Activated CD8-positive, alpha-beta memory T cell treated with anti-CD3 and anti-CD28 coated beads for 1 hour (primary cell): ENCODE results near the gene RAB29.
"Not testable (repeated sequence)": the region's sequence is repeated elsewhere in the genome, so short reads cannot be mapped to it uniquely, and the experiment has no call there.

ENCODE experiments used
- DNase-seq, 2 donors: peaks; one replicate each; pipeline ENCODE4 v3.0.0-alpha.2; 2020; ENCODE audit warnings: low read depth in 1 of 2; ENCODE audit errors: extremely low read depth in 1 of 2

RAB29 gene

GRCh38 chr1:205726619-205727125 is 48.6 kb downstream of the RAB29 start:
- no peak for DNase-seq

- no peak for DNase-seq
Observed at GRCh38 chr1:205725514-205725913, 49.8 kb downstream of the RAB29 start.

- DNase-seq = not testable (repeated sequence)
Observed at GRCh38 chr1:205720740-205721139, 54.5 kb downstream of the RAB29 start.

GRCh38 chr1:205719762-205720161 is 55.5 kb downstream of the RAB29 start:
- DNase-seq = no peak

- no peak for DNase-seq
Observed at GRCh38 chr1:205719015-205719414, 56.3 kb downstream of the RAB29 start.
